HCT116 (cell line): ENCODE data around the gene ANKRD37. TPM values are rescaled to one million over a fixed set of nuclear protein-coding genes. Genes with fewer than 3 reads are reported as not detected.

Source experiments
- ATAC-seq: fragments of 200-7000 bp; cut with Tn5 transposase; 2 replicates; pipeline ENCODE4 v1.9.1; 2020; ENCODE audit warnings: mild to moderate bottlenecking, moderate library complexity
- Bru-seq: library from RNA; stranded (reverse); fragments of 400-500 nt; gene quantifications from one replicate; lab custom pipeline; 2021; lab: Mats Ljungman, UMichigan
- BruChase-seq, 2 experiments: library from RNA; stranded (reverse); fragments of 400-500 nt; gene quantifications; one replicate each; lab custom pipeline; 2021; lab: Mats Ljungman, UMichigan
- BruUV-seq: library from RNA; stranded (reverse); fragments of 400-500 nt; replicated peaks from 2 replicates; lab custom pipeline; 2021; lab: Mats Ljungman, UMichigan
- CTCF ChIA-PET: fragments of 300-600 bp; sonication (Branson Sonifier 250); formaldehyde crosslinking; loops from one replicate; lab custom pipeline; 2021; ENCODE audit warnings: antibody characterized with exemption; lab: Charles Lee
- POLR2A ChIA-PET: fragments of 300-600, 350-600 bp; sonication (Branson Sonifier 250); formaldehyde crosslinking; loops from one replicate; lab custom pipeline; 2021; ENCODE audit warnings: antibody characterized with exemption; lab: Charles Lee
- RAD21 ChIA-PET, 2 experiments: fragments of 300-600 bp; sonication (Branson Sonifier 250); formaldehyde crosslinking; loops; one replicate each; lab custom pipeline; 2023; ENCODE audit warnings: low total read pairs in 2 of 2; ENCODE audit not compliant: uncharacterized antibody in 2 of 2, unreplicated experiment in 2 of 2, low non-redundant PET in 1 of 2; lab: Charles Lee
- DNase-seq: peaks from one replicate; pipeline ENCODE4 v3.0.0-alpha.2; 2010; ENCODE audit warnings: low read depth, low spot score
- H2AFZ ChIP-seq: fragments of 200-600 bp; shearing (Covaris generic), sonication (generic); 2 replicates; pipeline ENCODE4 v1.6.1; 2017; ENCODE audit warnings: low read depth, mixed run types, mixed read lengths, antibody characterized with exemption, low read length; ENCODE audit not compliant: poor library complexity, severe bottlenecking
- H3K27ac ChIP-seq: 2 replicates; pipeline ENCODE4 v1.5.1; 2012; ENCODE audit warnings: low read depth, low read length
- H3K27me3 ChIP-seq: fragments of 200-600 bp; sonication (generic); 2 replicates; pipeline ENCODE4 v1.6.1; 2016; ENCODE audit warnings: mixed run types, low read length, mixed read lengths; ENCODE audit not compliant: insufficient read depth
- H3K36me3 ChIP-seq, 2 experiments: fragments of 200-500 bp in 1 of 2; fragments of 200-600 bp in 1 of 2; sonication (Bioruptor generic) in 1 of 2; sonication (generic) in 1 of 2; 2 replicates each; pipeline versions ENCODE4 v1.5.1 to v1.6.1; 2014 to 2016; ENCODE audit warnings: low read length in 2 of 2, inconsistent platforms in 1 of 2, mixed read lengths in 1 of 2, mixed run types in 1 of 2; ENCODE audit not compliant: insufficient read depth in 2 of 2, control insufficient read depth in 1 of 2
- H3K4me1 ChIP-seq, 2 experiments: fragments of 200-600 bp in 1 of 2; sonication (generic) in 1 of 2; 2 replicates each; pipeline versions ENCODE4 v1.5.1 to v1.6.1; 2012 to 2017; ENCODE audit warnings: low read length in 2 of 2, inconsistent platforms in 1 of 2, mild to moderate bottlenecking in 1 of 2, mixed read lengths in 1 of 2, mixed run types in 1 of 2, moderate library complexity in 1 of 2; ENCODE audit not compliant: insufficient read depth in 2 of 2, control insufficient read depth in 1 of 2
- H3K4me2 ChIP-seq: fragments of 200-600 bp; sonication (generic); 2 replicates; pipeline ENCODE4 v1.6.1; 2017; ENCODE audit warnings: mixed run types, low read length, mixed read lengths
- H3K4me3 ChIP-seq, 2 experiments: fragments of 200-600 bp in 1 of 2; sonication (generic) in 1 of 2; replicated peaks in 1 of 2; 2 replicates each; pipeline ENCODE4 v1.5.1; 2011 to 2016; ENCODE audit warnings: low read length in 2 of 2, control low read depth in 1 of 2, low read depth in 1 of 2, mild to moderate bottlenecking in 1 of 2, mixed read lengths in 1 of 2, mixed run types in 1 of 2
- H3K79me2 ChIP-seq: fragments of 200-600 bp; sonication (generic); 2 replicates; pipeline ENCODE4 v1.6.1; 2017; ENCODE audit warnings: mild to moderate bottlenecking, mixed run types, low read length, moderate library complexity, mixed read lengths; ENCODE audit not compliant: insufficient read depth
- H3K9ac ChIP-seq: fragments of 200-600 bp; sonication (generic); 2 replicates; pipeline ENCODE4 v1.6.1; 2016; ENCODE audit warnings: low read length, mixed read lengths
- H3K9me2 ChIP-seq: fragments of 200-600 bp; sonication (generic), shearing (Covaris generic); 2 replicates; pipeline ENCODE4 v1.6.1; 2017; ENCODE audit warnings: mixed run types, mild to moderate bottlenecking, moderate library complexity; ENCODE audit not compliant: insufficient read depth
- H3K9me3 ChIP-seq, 2 experiments: fragments of 200-500 bp in 1 of 2; fragments of 200-600 bp in 1 of 2; sonication (Bioruptor generic) in 1 of 2; sonication (generic) in 1 of 2; 2 replicates each; pipeline ENCODE4 v1.6.1; 2014 to 2017; ENCODE audit warnings: low read length in 2 of 2, mixed read lengths in 2 of 2, inconsistent platforms in 1 of 2, low read depth in 1 of 2, mild to moderate bottlenecking in 1 of 2, mixed run types in 1 of 2, moderate library complexity in 1 of 2; ENCODE audit not compliant: control insufficient read depth in 1 of 2, insufficient read depth in 1 of 2
- H4K20me1 ChIP-seq: fragments of 200-600 bp; sonication (generic), shearing (Covaris generic); 2 replicates; pipeline ENCODE4 v1.6.1; 2017; ENCODE audit warnings: mixed run types, mild to moderate bottlenecking, moderate library complexity; ENCODE audit not compliant: insufficient read depth
- ATF3 ChIP-seq: IDR thresholded peaks from 2 replicates; pipeline ENCODE4 v1.6.1; 2012
- CBX3 ChIP-seq: IDR thresholded peaks from 2 replicates; pipeline ENCODE4 v1.6.1; 2012; ENCODE audit warnings: low read depth
- CEBPB ChIP-seq: IDR thresholded peaks from 2 replicates; pipeline ENCODE4 v1.6.1; 2012; ENCODE audit warnings: low read depth
- EGR1 ChIP-seq: IDR thresholded peaks from 2 replicates; pipeline ENCODE4 v1.6.1; 2012; ENCODE audit warnings: low read depth
- ELF1 ChIP-seq: IDR thresholded peaks from 2 replicates; pipeline ENCODE4 v1.6.1; 2012; ENCODE audit warnings: low read depth, borderline replicate concordance
- EZH2 ChIP-seq: fragments of 200-600 bp; sonication (generic); IDR thresholded peaks from 2 replicates; pipeline ENCODE4 v1.6.1; 2017; ENCODE audit warnings: antibody characterized with exemption, mixed run types
- EZH2phosphoT487 ChIP-seq: fragments of 200-600 bp; IDR thresholded peaks from 2 replicates; pipeline ENCODE4 v1.6.1; 2018; ENCODE audit warnings: antibody characterized with exemption, borderline replicate concordance
- FOSL1 ChIP-seq: IDR thresholded peaks from 2 replicates; pipeline ENCODE4 v1.6.1; 2012; ENCODE audit warnings: low read depth
- JUND ChIP-seq: IDR thresholded peaks from 2 replicates; pipeline ENCODE4 v1.6.1; 2012
- POLR2A ChIP-seq: IDR thresholded peaks from 2 replicates; pipeline ENCODE4 v1.7.0; 2011; ENCODE audit warnings: borderline replicate concordance; ENCODE audit not compliant: insufficient read depth, insufficient read length; ENCODE audit errors: extremely low read depth
- POLR2AphosphoS5 ChIP-seq: IDR thresholded peaks from 2 replicates; pipeline ENCODE4 v1.6.1; 2011; ENCODE audit warnings: mild to moderate bottlenecking, low read depth, low read length, moderate library complexity
- RAD21 ChIP-seq: IDR thresholded peaks from 2 replicates; pipeline ENCODE4 v1.6.1; 2012; ENCODE audit warnings: low read depth, mild to moderate bottlenecking
- REST ChIP-seq: IDR thresholded peaks from 2 replicates; pipeline ENCODE4 v1.6.1; 2012; ENCODE audit warnings: low read depth
- SIN3A ChIP-seq: IDR thresholded peaks from 2 replicates; pipeline ENCODE4 v1.6.1; 2012; ENCODE audit warnings: low read depth
- SP1 ChIP-seq: IDR thresholded peaks from 2 replicates; pipeline ENCODE4 v1.6.1; 2012; ENCODE audit warnings: low read depth
- SRF ChIP-seq: IDR thresholded peaks from 2 replicates; pipeline ENCODE4 v1.6.1; 2012; ENCODE audit warnings: low read depth
- TCF7L2 ChIP-seq: IDR thresholded peaks from 2 replicates; pipeline ENCODE4 v1.7.0; 2011; ENCODE audit warnings: borderline replicate concordance, inconsistent platforms; ENCODE audit not compliant: insufficient read depth, insufficient read length; ENCODE audit errors: extremely low read depth
- YY1 ChIP-seq: IDR thresholded peaks from 2 replicates; pipeline ENCODE4 v1.6.1; 2011; ENCODE audit warnings: low read length, low read depth, moderate library complexity, mild to moderate bottlenecking; ENCODE audit not compliant: insufficient replicate concordance; ENCODE audit errors: extremely low read depth
- ZFX ChIP-seq: fragments of 450-650 bp; IDR thresholded peaks from 2 replicates; pipeline ENCODE4 v1.6.1; 2017
- ZNF274 ChIP-seq: fragments of 200-500 bp; sonication (Bioruptor generic); IDR thresholded peaks from 2 replicates; pipeline ENCODE4 v1.6.1; 2014; ENCODE audit warnings: mild to moderate bottlenecking, low read depth, low read length, inconsistent platforms
- intact Hi-C: fragments of 100-400 bp; cut with micrococcal nuclease; formaldehyde crosslinking; loops from 2 replicates; pipeline ENCODE4 v1.10.0; 2022
- long read RNA-seq: library from polyadenylated mRNA; unstranded; transcript quantifications from one replicate; pipeline ENCODE4 v2.0.0, GENCODE V29; 2021; ENCODE audit not compliant: unreplicated experiment
- polyA plus RNA-seq: library from polyadenylated mRNA; unstranded; fragments of >200 nt; gene quantifications from 2 replicates; pipeline ENCODE4 v1.2.1, GENCODE V29; 2012; ENCODE audit warnings: missing spikeins
- total RNA-seq: library from RNA; stranded (reverse); gene quantifications from one replicate; pipeline ENCODE4 v1.2.1, GENCODE V29; 2021; ENCODE audit not compliant: unreplicated experiment

ANKRD37 gene
- 29.9 TPM for total RNA-seq
- 90.0 and 122 TPM in 2 replicates for polyA plus RNA-seq
- percentile 49 among the genes with signal in this experiment for Bru-seq, nascent RNA
- BruChase-seq, experiment 1, labeled RNA remaining after a 6-hour chase, result percentile 46 among the genes with signal in this experiment
- percentile 44 among the genes with signal in this experiment for BruChase-seq, experiment 2, labeled RNA remaining after a 2-hour chase
- long read RNA-seq, transcript ANKRD37-201 (5 exons, 1,141 nt), result major isoform, 17 of 46 reads
- long read RNA-seq, partial matches to known transcripts, result 20 of 46 reads
- long read RNA-seq, other reads (novel, unspliced or antisense), result 8 of 46 reads

- Histone ChIP-seq H3K9me3 (no peaks in the 10 kb centered on the region), H3K36me3 (peaks cover 7 to 12% of the 10 kb centered on the region in 2 experiments; a peak in 2 of 4 replicates), H2AFZ (peak within 1 kb of the TSS; percentile 5), H3K79me2 (no peaks in the 10 kb centered on the region), H3K27me3 (no peaks in the 10 kb centered on the region), H3K9me2 (no peaks in the 10 kb centered on the region), H3K9ac (peak within 1 kb of the TSS; percentile 75), H4K20me1 (no peaks in the 10 kb centered on the region), H3K4me3 (peak within 1 kb of the TSS; percentile 57 to 61), H3K4me2 (peak within 1 kb of the TSS; percentile 86), H3K27ac (peak within 1 kb of the TSS; percentile 90), H3K4me1 (peaks cover 11 to 29% of the 10 kb centered on the region in 2 experiments)
- intact Hi-C loops, result loop anchor here (2.0 to 5.0 kb wide), 2 partner anchors 195 to 200 kb away; partner anchors contain the start of gene CFAP97
- RAD21 ChIA-PET, result no interaction called here
- CTCF ChIA-PET, result interaction anchor here (1.0 kb wide), 1 partner anchor 392 kb away, joined by 3 read pairs; no protein-coding TSS in a partner anchor
- ATAC-seq, result peak; percentile 15
- DNase-seq, result no peak
- POLR2A ChIA-PET, result interaction anchor here (0.7 to 1.6 kb wide), 4 partner anchors 13 to 202 kb away, joined by 3 to 4 read pairs (median 4); partner anchors contain the start of gene UFSP2
- TF ChIP-seq EZH2phosphoT487 (no peak), FOSL1 (no peak), SP1 (no peak), JUND (no peak), CEBPB (no peak), EZH2 (no peak), ELF1 (0 out of 2 replicates have a peak, but pooled peaks have one; percentile 30), ATF3 (no peak), SIN3A (peak; percentile 99), ZNF274 (no peak), TCF7L2 (no peak), REST (no peak), EGR1 (no peak), POLR2AphosphoS5 (peak; percentile 91), ZFX (no peak), POLR2A (no peak), RAD21 (no peak), SRF (peak; percentile 21; the same call in 1 of the 2 replicates), CBX3 (0 out of 2 replicates have a peak, but pooled peaks have one; percentile 7), YY1 (no peak)
- BruUV-seq, result no TSS peak
These were observed at the start of gene ANKRD37 for GRCh38 chr4:185396724-185397385. Gene ANKRD37 (plus strand): TSS chr4:185396841. CDS start chr4:185396924, 83 bp downstream.
